A673 (cell line): ENCODE results near the gene CCDC134. TPM values are rescaled to one million over a fixed set of nuclear protein-coding genes. Genes with fewer than 3 reads are reported as not detected.

Experiments used
- BruUV-seq: library from RNA; stranded (reverse); fragments of 400-500 nt; replicated peaks from 2 replicates; lab custom pipeline; 2021; lab: Mats Ljungman, UMichigan
- CTCF ChIA-PET: fragments of 300-600 bp; sonication (Branson Sonifier 250); formaldehyde crosslinking; loops from one replicate; lab custom pipeline; 2022; ENCODE audit warnings: antibody characterized with exemption; lab: Charles Lee
- POLR2A ChIA-PET: fragments of 300-600 bp; sonication (Branson Sonifier 250); formaldehyde crosslinking; loops from one replicate; lab custom pipeline; 2022; ENCODE audit warnings: antibody characterized with exemption; ENCODE audit not compliant: low non-redundant PET; lab: Charles Lee
- DNase-seq: peaks from one replicate; pipeline ENCODE4 v3.0.0-alpha.2; 2015; ENCODE audit warnings: low spot score
- H3K27ac ChIP-seq: fragments of 200-600 bp; sonication (generic); 2 replicates; pipeline ENCODE4 v1.5.1; 2016; ENCODE audit warnings: mixed run types, low read depth, mild to moderate bottlenecking, mixed read lengths, antibody characterized with exemption, low read length; ENCODE audit not compliant: poor library complexity, severe bottlenecking
- H3K27me3 ChIP-seq: fragments of 200-600 bp; sonication (generic); replicated peaks from 2 replicates; pipeline ENCODE4 v1.6.1; 2017; ENCODE audit warnings: mixed run types, low read depth, mild to moderate bottlenecking, mixed read lengths, antibody characterized with exemption, low read length; ENCODE audit not compliant: insufficient read depth, poor library complexity
- H3K36me3 ChIP-seq: fragments of 200-600 bp; sonication (generic); 2 replicates; pipeline ENCODE4 v1.6.1; 2016; ENCODE audit warnings: mixed run types, mild to moderate bottlenecking, mixed read lengths, antibody characterized with exemption, low read length; ENCODE audit not compliant: insufficient read depth, poor library complexity, severe bottlenecking
- H3K4me1 ChIP-seq: fragments of 200-600 bp; sonication (generic); 2 replicates; pipeline ENCODE4 v1.6.1; 2017; ENCODE audit warnings: mixed run types, mild to moderate bottlenecking, mixed read lengths, antibody characterized with exemption, low read length; ENCODE audit not compliant: insufficient read depth, poor library complexity, severe bottlenecking
- H3K4me3 ChIP-seq: fragments of 200-600 bp; sonication (generic); 2 replicates; pipeline ENCODE4 v1.5.1; 2016; ENCODE audit warnings: low read depth, mixed run types, mild to moderate bottlenecking, mixed read lengths, low read length; ENCODE audit not compliant: poor library complexity, severe bottlenecking
- H3K9me3 ChIP-seq: fragments of 200-600 bp; sonication (generic); 2 replicates; pipeline ENCODE4 v1.6.1; 2016; ENCODE audit warnings: mixed run types, low read depth, mild to moderate bottlenecking, mixed read lengths, antibody characterized with exemption, low read length; ENCODE audit not compliant: poor library complexity, severe bottlenecking
- CTCF ChIP-seq: fragments of 300-800, 200-600 bp; sonication (generic); conservative IDR thresholded peaks from 2 replicates; pipeline ENCODE4 v1.5.1; 2017; ENCODE audit warnings: low read depth, mild to moderate bottlenecking, antibody characterized with exemption, low read length, moderate library complexity, mixed read lengths
- EZH2 ChIP-seq: fragments of 200-600 bp; sonication (generic); IDR thresholded peaks from 2 replicates; pipeline ENCODE4 v1.6.1; 2017; ENCODE audit warnings: borderline replicate concordance, low read depth, mild to moderate bottlenecking, mixed read lengths, antibody characterized with exemption, low read length; ENCODE audit not compliant: poor library complexity, severe bottlenecking
- intact Hi-C: fragments of 100-400 bp; cut with micrococcal nuclease; formaldehyde crosslinking; loops from one replicate; pipeline ENCODE4 v1.10.0; 2022; ENCODE audit not compliant: unreplicated experiment
- total RNA-seq: library from RNA; stranded (reverse); gene quantifications from 2 replicates; pipeline ENCODE4 v1.2.3, GENCODE V29; 2021

Gene CCDC134
- total RNA-seq, 1 experiment from 2014 or later: 27.4 TPM

- no peaks in the 10 kb centered on the region for H3K9me3 ChIP-seq
- ChIA-PET POLR2A (no interaction called here), CTCF (no interaction called here)
- no peak for DNase-seq
- H3K4me3 ChIP-seq: no peak overlapping the region
- H3K27ac ChIP-seq: no peak overlapping the region
- H3K36me3 ChIP-seq: peaks cover 13% of the 10 kb centered on the region
- BruUV-seq: no TSS peak
- peaks cover 11% of the 10 kb centered on the region for H3K4me1 ChIP-seq
- H3K27me3 ChIP-seq: no peaks in the 10 kb centered on the region
- TF ChIP-seq EZH2 (no peak), CTCF (no peak)
- intact Hi-C loops: no loop called here
Observed at GRCh38 chr22:41816871-41817270, 16.4 kb downstream of the CCDC134 start.

GRCh38 chr22:41818011-41818410 lies 17.5 kb downstream of the CCDC134 start:
- Histone ChIP-seq H3K36me3 (peaks cover 11% of the 10 kb centered on the region), H3K4me3 (no peak overlapping the region), H3K4me1 (peaks cover 14% of the 10 kb centered on the region), H3K27ac (peak overlapping the region; percentile 23), H3K9me3 (no peaks in the 10 kb centered on the region), H3K27me3 (no peaks in the 10 kb centered on the region)
- intact Hi-C loops: no loop called here
- no peak for DNase-seq
- ChIA-PET CTCF (no interaction called here), POLR2A (no interaction called here)
- BruUV-seq: no TSS peak
- no peak for TF ChIP-seq EZH2
- no peak for TF ChIP-seq CTCF

GRCh38 chr22:41818596-41818995 lies 18.1 kb downstream of the CCDC134 start:
- TF ChIP-seq EZH2 (no peak), CTCF (no peak)
- no TSS peak for BruUV-seq
- DNase-seq: no peak
- H3K27ac ChIP-seq: peak overlapping the region; percentile 23
- no peak overlapping the region for H3K4me3 ChIP-seq
- H3K4me1 ChIP-seq: peaks cover 14% of the 10 kb centered on the region
- H3K27me3 ChIP-seq: no peaks in the 10 kb centered on the region
- CTCF ChIA-PET: no interaction called here
- peaks cover 11% of the 10 kb centered on the region for H3K36me3 ChIP-seq
- H3K9me3 ChIP-seq: no peaks in the 10 kb centered on the region
- POLR2A ChIA-PET: no interaction called here
- intact Hi-C loops: no loop called here
